ENCODE measurements around the gene ATRNL1.

The ATRNL1 gene

GRCh38 chr10:115093286-115093775 is at the start of gene ATRNL1:
Gene ATRNL1, plus strand, starts transcription at chr10:115093365. Its CDS starts 386 bp downstream, at chr10:115093751.
- DNase-seq, result peak; percentile 78

- no peak for DNase-seq
These were observed 49.4 kb upstream of the ATRNL1 start for GRCh38 chr10:115043719-115044118.

GRCh38 chr10:115044891-115045290 is 48.3 kb upstream of the ATRNL1 start:
- DNase-seq, result no peak

GRCh38 chr10:115045499-115045898 is 47.7 kb upstream of the ATRNL1 start:
- no peak for DNase-seq

- DNase-seq, result no peak
These were observed 46.4 kb upstream of the ATRNL1 start for GRCh38 chr10:115046686-115047236.

GRCh38 chr10:115047705-115048104 is 45.5 kb upstream of the ATRNL1 start:
- no peak for DNase-seq

- no peak for DNase-seq
These were observed 43.8 kb upstream of the ATRNL1 start for GRCh38 chr10:115049318-115049717.

- no peak for DNase-seq
These were observed 43.2 kb upstream of the ATRNL1 start for GRCh38 chr10:115049960-115050359.

- no peak for DNase-seq
These were observed 42.7 kb upstream of the ATRNL1 start for GRCh38 chr10:115050375-115051010.

GRCh38 chr10:115051216-115051615 is 41.9 kb upstream of the ATRNL1 start:
- no peak for DNase-seq

- no peak for DNase-seq
These were observed 40.9 kb upstream of the ATRNL1 start for GRCh38 chr10:115052226-115052625.

GRCh38 chr10:115052728-115053127 is 40.4 kb upstream of the ATRNL1 start:
- DNase-seq, result no peak

- DNase-seq, result no peak
These were observed 37.0 kb upstream of the ATRNL1 start for GRCh38 chr10:115056186-115056585.

- no peak for DNase-seq
These were observed 33.8 kb upstream of the ATRNL1 start for GRCh38 chr10:115059301-115059898.

GRCh38 chr10:115063701-115064658 is 29.2 kb upstream of the ATRNL1 start:
- no peak for DNase-seq

- DNase-seq, result no peak
These were observed 27.4 kb upstream of the ATRNL1 start for GRCh38 chr10:115065801-115066200.

GRCh38 chr10:115066528-115066927 is 26.6 kb upstream of the ATRNL1 start:
- DNase-seq, result no peak

GRCh38 chr10:115073796-115074195 is 19.4 kb upstream of the ATRNL1 start:
- no peak for DNase-seq

GRCh38 chr10:115082506-115082905 is 10.7 kb upstream of the ATRNL1 start:
- no peak for DNase-seq

GRCh38 chr10:115084277-115084850 is 8.8 kb upstream of the ATRNL1 start:
- DNase-seq, result no peak

- DNase-seq, result no peak
These were observed 2.0 kb upstream of the ATRNL1 start for GRCh38 chr10:115091161-115091560.

- no peak for DNase-seq
These were observed 959 bp upstream of the ATRNL1 start for GRCh38 chr10:115092258-115092554.

Data from right forelimb (tissue), 1 donor.